Endothelial cell of umbilical vein (primary cell): ENCODE measurements around the gene C2CD5. TPM values are rescaled to one million over a fixed set of nuclear protein-coding genes. Genes with fewer than 3 reads are reported as not detected.
"Not testable (repeated sequence)": the region's sequence is repeated elsewhere in the genome, so short reads cannot be mapped to it uniquely, and the experiment has no call there.

Experiments used
- BruUV-seq: library from RNA; stranded (reverse); fragments of 400-500 nt; replicated peaks from 2 replicates; lab custom pipeline; 2021; lab: Mats Ljungman, UMichigan
- CTCF ChIA-PET: fragments of 300-600, 350-600 bp; sonication (Branson Sonifier 250); formaldehyde crosslinking; loops from one replicate; lab custom pipeline; 2021; ENCODE audit warnings: antibody characterized with exemption, inconsistent platforms; lab: Charles Lee
- POLR2A ChIA-PET: fragments of 300-600, 350-600 bp; sonication (Branson Sonifier 250); formaldehyde crosslinking; loops from one replicate; lab custom pipeline; 2021; ENCODE audit warnings: antibody characterized with exemption, inconsistent platforms; lab: Charles Lee
- DNase-seq: peaks from one replicate; pipeline ENCODE4 v3.0.0-alpha.2; 2011; ENCODE audit warnings: low read depth, low spot score
- FAIRE-seq: peaks from 2 replicates; lab custom pipeline; 2011; peaks lifted over from hg19 to GRCh38; lab: Jason Lieb, UNC
- H2AFZ ChIP-seq: 2 replicates; pipeline ENCODE4 v1.6.0; 2012; ENCODE audit warnings: low read depth, low read length, control low read depth, inconsistent platforms
- H3K27ac ChIP-seq: 2 replicates; pipeline ENCODE4 v1.5.1; 2011; ENCODE audit warnings: low read depth, mild to moderate bottlenecking, control low read depth, low read length, moderate library complexity; ENCODE audit not compliant: insufficient read depth
- H3K27me3 ChIP-seq, 2 experiments: 2 replicates each; pipeline versions ENCODE4 v1.6.0 to v1.6.1; 2011; ENCODE audit warnings: low read length in 2 of 2, mixed read lengths in 1 of 2; ENCODE audit not compliant: control insufficient read depth in 2 of 2, insufficient read depth in 2 of 2
- H3K36me3 ChIP-seq, 2 experiments: 2 replicates in 1 of 2; 3 replicates in 1 of 2; pipeline ENCODE4 v1.5.1; 2011; ENCODE audit warnings: low read length in 2 of 2, mild to moderate bottlenecking in 1 of 2, moderate library complexity in 1 of 2; ENCODE audit not compliant: control insufficient read depth in 2 of 2, insufficient read depth in 2 of 2; ENCODE audit errors: extremely low read depth in 1 of 2
- H3K4me1 ChIP-seq: 3 replicates; pipeline ENCODE4 v1.5.1; 2011; ENCODE audit warnings: mild to moderate bottlenecking, low read length; ENCODE audit not compliant: control insufficient read depth, insufficient read depth; ENCODE audit errors: extremely low read depth
- H3K4me2 ChIP-seq: 2 replicates; pipeline ENCODE4 v1.6.1; 2011; ENCODE audit warnings: low read length, control low read depth, mixed read lengths; ENCODE audit not compliant: insufficient read depth
- H3K4me3 ChIP-seq, 3 experiments: fragments of 200-600 bp in 1 of 3; sonication (generic), shearing (Covaris generic) in 1 of 3; replicated peaks in 1 of 3; 2 replicates each; pipeline ENCODE4 v1.5.1; 2011 to 2016; ENCODE audit warnings: control low read depth in 3 of 3, low read length in 3 of 3, mild to moderate bottlenecking in 2 of 3, inconsistent platforms in 1 of 3, low read depth in 1 of 3, moderate library complexity in 1 of 3; ENCODE audit not compliant: insufficient read depth in 1 of 3
- H3K79me2 ChIP-seq: 2 replicates; pipeline ENCODE4 v1.6.0; 2012; ENCODE audit warnings: low read length, inconsistent platforms; ENCODE audit not compliant: control insufficient read depth, insufficient read depth
- H3K9ac ChIP-seq: replicated peaks from 2 replicates; pipeline ENCODE3; 2011; ENCODE audit warnings: low read length, control low read depth; ENCODE audit not compliant: insufficient read depth; ENCODE audit errors: extremely low read depth
- H3K9me1 ChIP-seq: replicated peaks from 3 replicates; pipeline ENCODE4 v1.6.0; 2011; ENCODE audit warnings: mild to moderate bottlenecking, low read length; ENCODE audit not compliant: control insufficient read depth, insufficient read depth; ENCODE audit errors: extremely low read depth
- H3K9me3 ChIP-seq: replicated peaks from 2 replicates; pipeline ENCODE4 v1.5.1; 2012; ENCODE audit warnings: low read length, inconsistent platforms; ENCODE audit not compliant: control insufficient read depth, insufficient read depth
- H4K20me1 ChIP-seq: replicated peaks from 2 replicates; pipeline ENCODE3; 2011; ENCODE audit warnings: mild to moderate bottlenecking, low read length; ENCODE audit not compliant: control insufficient read depth, insufficient read depth; ENCODE audit errors: extremely low read depth
- POLR2AphosphoS5 ChIP-seq: IDR thresholded peaks from 2 replicates; pipeline ENCODE4 v1.6.1; 2012; ENCODE audit warnings: low read depth, mild to moderate bottlenecking, control low read depth, low read length, moderate library complexity; ENCODE audit not compliant: insufficient read depth
- dilution Hi-C: fragments of 300-500 bp; cut with MboI; formaldehyde crosslinking; loops from one replicate; pipeline ENCODE4 v1.15.0; 2019; ENCODE audit warnings: low sequenced_read_pairs; ENCODE audit not compliant: extremely low pct_ligation_motif_present
- intact Hi-C: fragments of 100-400 bp; cut with micrococcal nuclease; formaldehyde crosslinking; loops from one replicate; pipeline ENCODE4 v1.10.0; 2022
- polyA plus RNA-seq, 4 experiments: library from polyadenylated mRNA; depleted of rRNA in 3 of 4; stranded (reverse) in 3 of 4; unstranded in 1 of 4; fragments of >200 nt; gene quantifications; 2 replicates each; pipeline versions ENCODE4 v1.2.1 to v1.2.3, GENCODE V29; 2011 to 2012; ENCODE audit warnings: missing spikeins in 1 of 4
- total RNA-seq: library from RNA; stranded (reverse); gene quantifications from 2 replicates; pipeline ENCODE4 v1.2.3, GENCODE V29; 2021
- TF ChIP-seq, protein P1 (sequence below), 2 donors: IDR thresholded peaks; 1 replicate in 1 of 2; 2 replicates in 1 of 2; pipeline ENCODE4 v1.5.1; 2011; ENCODE audit warnings: low read length in 2 of 2, mild to moderate bottlenecking in 2 of 2, moderate library complexity in 2 of 2, control low read depth in 1 of 2, inconsistent platforms in 1 of 2, low read depth in 1 of 2; ENCODE audit not compliant: insufficient read depth in 1 of 2; ENCODE audit errors: extremely low read depth in 1 of 2

C2CD5 gene
- total and polyA plus RNA-seq, 2 donors (not counting 3 experiments of a cell fraction or from before 2014, with no cell fraction given) = 12.9 to 32.9 TPM

DNA sequence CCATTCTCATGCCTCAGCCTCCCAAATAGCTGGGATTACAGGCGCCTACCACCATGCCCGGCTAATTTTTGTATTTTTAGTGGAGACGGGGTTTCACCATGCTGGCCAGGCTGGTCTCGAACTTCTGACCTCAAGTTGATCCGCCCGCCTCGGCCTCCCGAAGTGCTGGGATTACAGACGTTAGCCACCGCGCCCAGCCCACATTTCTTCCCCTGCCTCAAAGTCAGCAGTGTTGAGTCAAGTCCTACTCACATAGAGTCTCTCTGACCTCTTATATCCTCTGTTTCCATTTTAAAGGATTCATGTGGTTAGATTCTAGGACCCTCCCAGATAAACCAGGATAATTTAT is 100.1 kb downstream of the C2CD5 start:
- POLR2A ChIA-PET, H3K4me3 ChIP-seq, H3K9ac ChIP-seq, H3K36me3 ChIP-seq, H3K79me2 ChIP-seq, H3K9me3 ChIP-seq, H3K27ac ChIP-seq, H3K4me2 ChIP-seq, intact Hi-C loops, H2AFZ ChIP-seq, H3K9me1 ChIP-seq, H3K27me3 ChIP-seq, H4K20me1 ChIP-seq, dilution Hi-C loops, DNase-seq, BruUV-seq, H3K4me1 ChIP-seq, FAIRE-seq: not testable (repeated sequence)
- CTCF ChIA-PET = interaction anchor here (1.3 to 2.9 kb wide), 7 partner anchors 9 to 746 kb away, joined by 3 to 63 read pairs (median 15); no protein-coding TSS in a partner anchor

DNA sequence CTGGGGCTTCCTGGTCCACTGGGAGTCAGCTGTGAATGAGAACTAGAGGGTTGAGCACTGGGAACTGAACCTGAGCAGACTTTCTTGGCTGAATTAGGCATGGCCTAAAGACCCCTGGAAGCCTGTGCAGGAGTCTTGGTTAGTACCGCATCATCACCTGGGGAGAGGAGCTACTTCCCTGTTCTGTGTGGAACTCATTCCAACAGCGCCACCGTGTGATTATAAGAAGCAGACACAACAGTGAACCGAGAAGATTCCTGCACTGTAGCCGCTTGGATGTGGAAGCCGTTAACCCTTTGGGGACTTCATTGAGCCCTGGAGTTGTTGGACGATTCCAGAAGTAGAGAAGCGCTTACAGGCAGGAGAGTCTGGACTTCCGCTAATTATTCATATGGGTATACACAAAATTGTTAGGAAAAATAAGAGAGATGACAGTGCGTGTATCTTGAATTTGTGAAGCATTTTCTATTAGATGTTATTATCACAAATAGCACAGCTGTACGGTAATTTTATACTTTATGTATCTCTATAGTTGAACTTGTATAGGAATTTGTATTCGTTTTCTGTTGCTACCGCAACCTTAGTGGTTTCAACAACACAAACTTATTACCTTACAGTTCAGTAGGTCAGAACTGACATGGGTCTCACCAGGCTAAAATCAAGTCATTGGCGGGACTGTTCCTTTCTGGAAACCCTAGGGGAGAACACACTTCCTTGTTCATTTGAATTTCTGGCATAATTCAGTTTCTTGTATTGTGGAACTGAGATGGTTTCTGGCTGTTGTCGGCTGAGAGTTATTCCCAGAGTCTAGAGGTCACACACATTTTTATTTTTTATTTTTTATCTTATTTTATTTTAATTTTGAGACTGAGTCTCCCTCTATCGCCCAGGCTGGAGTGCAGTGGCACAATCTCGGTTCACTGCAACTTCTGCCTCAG is 100.7 kb downstream of the C2CD5 start:
- peaks cover 0 to 4% of the 10 kb centered on the region in 2 experiments for H3K27me3 ChIP-seq
- CTCF ChIA-PET = interaction anchor here (0.5 to 2.9 kb wide), 47 partner anchors 9 to 763 kb away, joined by 3 to 63 read pairs (median 3); no protein-coding TSS in a partner anchor
- BruUV-seq = no TSS peak
- no peak overlapping the region for H3K9ac ChIP-seq
- POLR2A ChIA-PET = no interaction called here
- no peak overlapping the region for H2AFZ ChIP-seq
- no peaks in the 10 kb centered on the region for H4K20me1 ChIP-seq
- TF ChIP-seq POLR2AphosphoS5 = no peak
- TF ChIP-seq, protein P1, sequence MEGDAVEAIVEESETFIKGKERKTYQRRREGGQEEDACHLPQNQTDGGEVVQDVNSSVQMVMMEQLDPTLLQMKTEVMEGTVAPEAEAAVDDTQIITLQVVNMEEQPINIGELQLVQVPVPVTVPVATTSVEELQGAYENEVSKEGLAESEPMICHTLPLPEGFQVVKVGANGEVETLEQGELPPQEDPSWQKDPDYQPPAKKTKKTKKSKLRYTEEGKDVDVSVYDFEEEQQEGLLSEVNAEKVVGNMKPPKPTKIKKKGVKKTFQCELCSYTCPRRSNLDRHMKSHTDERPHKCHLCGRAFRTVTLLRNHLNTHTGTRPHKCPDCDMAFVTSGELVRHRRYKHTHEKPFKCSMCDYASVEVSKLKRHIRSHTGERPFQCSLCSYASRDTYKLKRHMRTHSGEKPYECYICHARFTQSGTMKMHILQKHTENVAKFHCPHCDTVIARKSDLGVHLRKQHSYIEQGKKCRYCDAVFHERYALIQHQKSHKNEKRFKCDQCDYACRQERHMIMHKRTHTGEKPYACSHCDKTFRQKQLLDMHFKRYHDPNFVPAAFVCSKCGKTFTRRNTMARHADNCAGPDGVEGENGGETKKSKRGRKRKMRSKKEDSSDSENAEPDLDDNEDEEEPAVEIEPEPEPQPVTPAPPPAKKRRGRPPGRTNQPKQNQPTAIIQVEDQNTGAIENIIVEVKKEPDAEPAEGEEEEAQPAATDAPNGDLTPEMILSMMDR (IDR thresholded peaks at IDR 0.05; ENCODE audit: extremely low read depth in 1 of 2, insufficient read depth in 1 of 2, low read depth in 1 of 2, low read length in 2 of 2) = peak; percentile 58 to 67
- no peaks in the 10 kb centered on the region for H3K9me3 ChIP-seq
- no peaks in the 10 kb centered on the region for H3K79me2 ChIP-seq
- no peaks in the 10 kb centered on the region for H3K36me3 ChIP-seq
- no peak overlapping the region for H3K4me2 ChIP-seq
- H3K27ac ChIP-seq = no peak overlapping the region
- no peaks in the 10 kb centered on the region for H3K4me1 ChIP-seq
- dilution Hi-C loops = no loop called here
- FAIRE-seq = peak; percentile 92
- intact Hi-C loops = loop anchor here (1.0 kb wide), 5 partner anchors 108 to 745 kb away; no protein-coding TSS in a partner anchor
- peak; percentile 67 for DNase-seq
- no peaks in the 10 kb centered on the region for H3K9me1 ChIP-seq
- no peak overlapping the region for H3K4me3 ChIP-seq
